ENCODE results near the gene FMNL2. TPM values are rescaled to one million over a fixed set of nuclear protein-coding genes. Genes with fewer than 3 reads are reported as not detected.

FMNL2 gene
- total and polyA plus RNA-seq, 4 donors = 1.5 to 9.3 (median 5.1) TPM

DNA sequence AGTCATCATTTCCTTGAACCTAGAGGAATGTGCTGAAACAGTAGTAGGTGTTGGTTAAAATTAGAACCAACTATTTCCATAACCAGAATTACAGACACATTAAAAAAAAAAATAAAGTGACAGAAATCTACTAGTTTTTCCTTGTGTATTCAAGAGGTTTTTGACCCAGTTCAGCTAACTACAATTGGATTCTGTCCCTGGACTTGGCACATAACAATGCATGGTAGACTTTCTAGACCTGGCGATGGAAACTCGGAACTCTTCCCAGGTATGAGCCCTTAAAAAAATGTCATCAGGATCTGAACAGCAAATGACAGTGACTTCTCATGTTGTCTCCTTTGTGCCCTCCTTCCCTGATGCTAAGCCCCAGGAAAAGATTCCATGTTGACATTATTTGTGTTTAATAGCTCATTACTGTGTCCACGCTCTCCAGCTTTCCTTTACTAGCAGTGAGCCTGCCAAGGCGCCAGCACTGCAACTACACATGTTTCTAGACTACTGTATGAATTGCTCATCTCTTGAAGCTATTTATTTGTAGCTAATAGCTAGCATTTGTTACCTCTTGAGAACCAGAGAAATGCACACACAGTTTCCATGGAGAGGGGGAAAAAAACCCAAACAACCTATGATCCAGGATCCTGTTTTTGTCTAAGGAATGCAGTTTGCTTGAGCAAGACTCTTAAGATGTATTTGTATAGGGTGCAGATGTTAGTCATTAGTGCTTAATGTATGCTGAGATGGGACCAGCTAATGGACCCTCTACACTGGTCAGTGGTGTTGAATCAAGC is 148.5 kb downstream of the FMNL2 start:
- H3K9ac ChIP-seq (ENCODE audit: low read depth in 1 of 2, low read length in 2 of 2) = no peak overlapping the region
- DNase-seq (ENCODE audit: low spot score) = no peak
- no peak overlapping the region for H3K4me3 ChIP-seq (ENCODE audit: low read depth in 1 of 3, low read length in 3 of 3)
- peaks cover 0 to 5% (median 3%) of the 10 kb centered on the region in 4 donors for H3K4me1 ChIP-seq (ENCODE audit: control insufficient read depth in 4 of 4, insufficient read depth in 4 of 4, low read length in 3 of 4)
- TF ChIP-seq HNF4A (conservative IDR thresholded peaks at IDR 0.05) (peak in 1 of 2 donors; percentile 52), GABPA (IDR thresholded peaks at IDR 0.05 in 1 of 2, conservative IDR thresholded peaks at IDR 0.05 in 1 of 2) (no peak), EGR1 (IDR thresholded peaks at IDR 0.05; ENCODE audit: low read depth in 2 of 2) (no peak), SP1 (IDR thresholded peaks at IDR 0.05) (no peak), JUND (IDR thresholded peaks at IDR 0.05) (no peak), RXRA (IDR thresholded peaks at IDR 0.05) (peak in 1 of 2 donors; percentile 46), NR2F2 (IDR thresholded peaks at IDR 0.05) (no peak)
- TF ChIP-seq, protein P1, sequence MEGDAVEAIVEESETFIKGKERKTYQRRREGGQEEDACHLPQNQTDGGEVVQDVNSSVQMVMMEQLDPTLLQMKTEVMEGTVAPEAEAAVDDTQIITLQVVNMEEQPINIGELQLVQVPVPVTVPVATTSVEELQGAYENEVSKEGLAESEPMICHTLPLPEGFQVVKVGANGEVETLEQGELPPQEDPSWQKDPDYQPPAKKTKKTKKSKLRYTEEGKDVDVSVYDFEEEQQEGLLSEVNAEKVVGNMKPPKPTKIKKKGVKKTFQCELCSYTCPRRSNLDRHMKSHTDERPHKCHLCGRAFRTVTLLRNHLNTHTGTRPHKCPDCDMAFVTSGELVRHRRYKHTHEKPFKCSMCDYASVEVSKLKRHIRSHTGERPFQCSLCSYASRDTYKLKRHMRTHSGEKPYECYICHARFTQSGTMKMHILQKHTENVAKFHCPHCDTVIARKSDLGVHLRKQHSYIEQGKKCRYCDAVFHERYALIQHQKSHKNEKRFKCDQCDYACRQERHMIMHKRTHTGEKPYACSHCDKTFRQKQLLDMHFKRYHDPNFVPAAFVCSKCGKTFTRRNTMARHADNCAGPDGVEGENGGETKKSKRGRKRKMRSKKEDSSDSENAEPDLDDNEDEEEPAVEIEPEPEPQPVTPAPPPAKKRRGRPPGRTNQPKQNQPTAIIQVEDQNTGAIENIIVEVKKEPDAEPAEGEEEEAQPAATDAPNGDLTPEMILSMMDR (IDR thresholded peaks at IDR 0.05; ENCODE audit: low read depth, low read length, missing input control) = no peak
- no peaks in the 10 kb centered on the region for H3K9me3 ChIP-seq (ENCODE audit: control insufficient read depth in 4 of 4, low read length in 3 of 4)
- no peaks in the 10 kb centered on the region for H3K36me3 ChIP-seq (ENCODE audit: control insufficient read depth in 4 of 4, insufficient read depth in 3 of 4, low read depth in 1 of 4, low read length in 3 of 4)
- no peak overlapping the region for H3K27ac ChIP-seq (ENCODE audit: low read depth in 1 of 2, low read length in 2 of 2)
- no peaks in the 10 kb centered on the region for H3K27me3 ChIP-seq (ENCODE audit: control insufficient read depth in 4 of 4, insufficient read depth in 4 of 4, low read length in 3 of 4)
- 47% methylated on average over 4 of the region's 4 CpGs for WGBS

DNA sequence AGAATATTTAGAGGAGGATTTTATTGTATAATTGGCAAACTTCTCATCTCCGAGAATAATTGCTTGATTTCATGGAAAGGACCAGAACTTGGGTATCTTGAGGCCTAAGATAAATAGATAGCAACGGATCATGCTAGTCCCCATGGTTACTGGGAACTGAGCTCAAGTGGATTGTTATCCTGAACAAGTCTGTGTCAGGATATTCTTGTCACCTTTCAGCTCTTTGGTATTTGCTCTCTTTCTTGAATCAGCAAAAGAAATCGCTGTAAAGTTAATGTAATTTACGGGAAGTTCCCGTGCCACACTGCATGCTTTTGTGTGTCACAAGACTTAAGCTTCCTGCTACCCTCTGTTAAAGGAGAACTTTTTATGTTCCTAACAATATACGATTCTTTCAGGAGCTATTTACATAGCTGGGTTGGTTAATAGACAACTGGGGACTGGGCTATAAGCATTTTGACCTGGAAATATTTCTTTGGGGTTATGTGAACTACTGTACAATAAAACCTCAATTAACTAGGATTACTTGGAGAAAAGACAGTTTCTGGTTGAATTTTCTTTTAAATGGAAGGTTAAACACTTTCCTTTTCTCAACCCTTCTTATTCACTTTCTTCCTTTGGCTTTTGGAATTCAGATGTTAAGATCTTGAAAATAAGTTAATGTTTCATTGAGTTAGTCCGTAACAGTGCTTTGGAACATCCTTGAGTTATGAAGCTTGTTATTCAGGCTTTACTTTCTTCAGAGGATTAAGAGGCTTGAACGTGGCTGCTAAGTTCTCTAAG is 151.2 kb downstream of the FMNL2 start:
- no peaks in the 10 kb centered on the region for H3K9me3 ChIP-seq (ENCODE audit: control insufficient read depth in 4 of 4, low read length in 3 of 4)
- peak in 1 of 2 donors; percentile 4 for TF ChIP-seq RXRA (IDR thresholded peaks at IDR 0.05)
- TF ChIP-seq, protein P2, sequence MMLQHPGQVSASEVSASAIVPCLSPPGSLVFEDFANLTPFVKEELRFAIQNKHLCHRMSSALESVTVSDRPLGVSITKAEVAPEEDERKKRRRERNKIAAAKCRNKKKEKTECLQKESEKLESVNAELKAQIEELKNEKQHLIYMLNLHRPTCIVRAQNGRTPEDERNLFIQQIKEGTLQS (IDR thresholded peaks at IDR 0.05) = no peak
- WGBS = 56% methylated on average over 8 of the region's 8 CpGs
- H3K27me3 ChIP-seq (ENCODE audit: control insufficient read depth in 4 of 4, insufficient read depth in 4 of 4, low read length in 3 of 4) = no peaks in the 10 kb centered on the region
- peak overlapping the region; percentile 23 to 56 for H3K27ac ChIP-seq (ENCODE audit: low read depth in 1 of 2, low read length in 2 of 2)
- H3K36me3 ChIP-seq (ENCODE audit: control insufficient read depth in 4 of 4, insufficient read depth in 3 of 4, low read depth in 1 of 4, low read length in 3 of 4) = no peaks in the 10 kb centered on the region
- no peak overlapping the region for H3K4me3 ChIP-seq (ENCODE audit: low read depth in 1 of 3, low read length in 3 of 3)
- no peak for DNase-seq (ENCODE audit: low spot score)
- peaks cover 0 to 5% (median 3%) of the 10 kb centered on the region in 4 donors for H3K4me1 ChIP-seq (ENCODE audit: control insufficient read depth in 4 of 4, insufficient read depth in 4 of 4, low read length in 3 of 4)
- peak overlapping the region in 1 of 2 donors; percentile 7 for H3K9ac ChIP-seq (ENCODE audit: low read depth in 1 of 2, low read length in 2 of 2)

DNA sequence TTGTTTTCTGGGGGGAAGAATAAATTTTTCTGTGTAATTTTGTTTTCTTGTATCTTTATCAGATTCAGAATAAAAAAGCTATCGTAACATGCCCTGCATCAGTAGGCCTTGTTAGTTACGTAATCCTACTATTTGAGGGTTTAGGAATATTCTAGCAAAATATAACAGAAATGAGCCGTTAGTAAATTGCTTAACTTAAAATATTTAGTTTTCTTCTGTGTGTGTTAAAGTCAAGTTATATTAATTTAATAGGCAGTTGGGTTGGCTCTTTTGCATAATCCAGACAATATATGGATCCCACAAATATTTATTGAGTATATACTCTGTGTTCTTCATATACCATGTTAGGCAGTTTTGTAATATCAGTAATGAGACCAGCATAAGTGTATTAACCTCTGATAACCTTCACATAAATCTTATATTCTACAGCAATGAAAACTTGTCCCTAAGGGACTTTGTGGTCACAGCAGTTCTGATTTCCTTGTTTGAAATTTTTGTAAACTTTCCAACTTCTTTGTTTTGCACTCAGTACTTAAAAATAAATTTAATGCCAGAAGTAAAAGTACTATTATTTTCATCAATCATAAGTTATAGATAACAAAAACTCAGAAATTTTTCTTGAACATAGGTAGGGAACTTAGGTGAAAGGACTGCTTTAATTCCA is 151.9 kb downstream of the FMNL2 start:
- H3K36me3 ChIP-seq (ENCODE audit: control insufficient read depth in 4 of 4, insufficient read depth in 3 of 4, low read depth in 1 of 4, low read length in 3 of 4) = no peaks in the 10 kb centered on the region
- no peaks in the 10 kb centered on the region for H3K9me3 ChIP-seq (ENCODE audit: control insufficient read depth in 4 of 4, low read length in 3 of 4)
- H3K4me3 ChIP-seq (ENCODE audit: low read depth in 1 of 3, low read length in 3 of 3) = no peak overlapping the region
- peak overlapping the region in 1 of 2 donors; percentile 7 for H3K9ac ChIP-seq (ENCODE audit: low read depth in 1 of 2, low read length in 2 of 2)
- H3K27ac ChIP-seq (ENCODE audit: low read depth in 1 of 2, low read length in 2 of 2) = peak overlapping the region in 1 of 2 donors; percentile 56
- H3K27me3 ChIP-seq (ENCODE audit: control insufficient read depth in 4 of 4, insufficient read depth in 4 of 4, low read length in 3 of 4) = no peaks in the 10 kb centered on the region
- TF ChIP-seq TAF1 (conservative IDR thresholded peaks at IDR 0.05) = no peak
- peaks cover 0 to 5% (median 3%) of the 10 kb centered on the region in 4 donors for H3K4me1 ChIP-seq (ENCODE audit: control insufficient read depth in 4 of 4, insufficient read depth in 4 of 4, low read length in 3 of 4)
- 82% methylated on average over 3 of the region's 3 CpGs for WGBS
- no peak for DNase-seq (ENCODE audit: low spot score)
